Smooth muscle cell (in vitro differentiated cells): ENCODE results near the gene GJA1. TPM values are rescaled to one million over a fixed set of nuclear protein-coding genes. Genes with fewer than 3 reads are reported as not detected.
"Not testable (repeated sequence)": the region's sequence is repeated elsewhere in the genome, so short reads cannot be mapped to it uniquely, and the experiment has no call there.

Source experiments
- DNase-seq: peaks from one replicate; lab custom pipeline; 2025; ENCODE audit not compliant: unreplicated experiment; lab: John Stamatoyannopoulos, UW
- H2AFZ ChIP-seq: fragments of 200-600 bp; sonication (generic); 2 replicates; pipeline ENCODE4 v1.6.0; 2016; ENCODE audit warnings: antibody characterized with exemption, low read depth, mild to moderate bottlenecking
- H3F3A ChIP-seq: fragments of 200-600 bp; sonication (generic); 2 replicates; pipeline ENCODE4 v1.6.0; 2017; ENCODE audit warnings: antibody characterized with exemption, low read depth
- H3K27ac ChIP-seq: fragments of 200-600 bp; sonication (generic); 2 replicates; pipeline ENCODE4 v1.5.1; 2016; ENCODE audit warnings: low read depth, mild to moderate bottlenecking
- H3K27me3 ChIP-seq: fragments of 200-600 bp; sonication (generic); 2 replicates; pipeline ENCODE4 v1.6.1; 2016; ENCODE audit warnings: low read depth, mild to moderate bottlenecking
- H3K36me3 ChIP-seq: fragments of 200-600 bp; sonication (generic); 2 replicates; pipeline ENCODE4 v1.5.1; 2016; ENCODE audit warnings: low read depth
- H3K4me1 ChIP-seq: fragments of 200-600 bp; sonication (generic); 2 replicates; pipeline ENCODE4 v1.5.1; 2016; ENCODE audit warnings: low read depth
- H3K4me2 ChIP-seq: fragments of 200-600 bp; sonication (generic); 2 replicates; pipeline ENCODE4 v1.6.0; 2016; ENCODE audit warnings: mild to moderate bottlenecking
- H3K4me3 ChIP-seq: fragments of 200-600 bp; sonication (generic); 2 replicates; pipeline ENCODE4 v1.5.1; 2016; ENCODE audit warnings: mild to moderate bottlenecking
- H3K79me2 ChIP-seq: fragments of 200-600 bp; sonication (generic); 2 replicates; pipeline ENCODE4 v1.6.0; 2016; ENCODE audit warnings: low read depth, mild to moderate bottlenecking
- H3K9ac ChIP-seq: fragments of 200-600 bp; sonication (generic); 2 replicates; pipeline ENCODE4 v1.6.0; 2016; ENCODE audit warnings: low read depth
- H3K9me3 ChIP-seq: fragments of 200-600 bp; sonication (generic); replicated peaks from 2 replicates; pipeline ENCODE4 v1.5.1; 2016; ENCODE audit warnings: low read depth
- H4K20me1 ChIP-seq: fragments of 200-600 bp; sonication (generic); 2 replicates; pipeline ENCODE4 v1.6.0; 2016; ENCODE audit warnings: low read depth
- CTCF ChIP-seq: fragments of 200-600 bp; sonication (generic); IDR thresholded peaks from 2 replicates; pipeline ENCODE4 v1.5.1; 2017; ENCODE audit warnings: borderline replicate concordance, mild to moderate bottlenecking, antibody characterized with exemption; ENCODE audit not compliant: insufficient read depth, poor library complexity, severe bottlenecking
- WGBS: methylation state at CpG from one replicate; pipeline ENCODE4 v1.1.7; 2016; ENCODE audit warnings: low lambda C conversion rate; 5-methylcytosine and 5-hydroxymethylcytosine counted together
- polyA plus RNA-seq: library from polyadenylated mRNA; unstranded; fragments of >200 nt; fragmentation: Nextera tagmentation; extraction: Ambion mirVana; gene quantifications from 2 replicates; pipeline ENCODE4 v1.2.1, GENCODE V29; 2016
- total RNA-seq: library from RNA; depleted of rRNA; stranded (reverse); fragments of >200 nt; gene quantifications from 2 replicates; pipeline ENCODE4 v1.2.3, GENCODE V29; 2014

Gene GJA1
- total and polyA plus RNA-seq, 2 experiments from 2014 or later, result 204 to 834 TPM

DNA sequence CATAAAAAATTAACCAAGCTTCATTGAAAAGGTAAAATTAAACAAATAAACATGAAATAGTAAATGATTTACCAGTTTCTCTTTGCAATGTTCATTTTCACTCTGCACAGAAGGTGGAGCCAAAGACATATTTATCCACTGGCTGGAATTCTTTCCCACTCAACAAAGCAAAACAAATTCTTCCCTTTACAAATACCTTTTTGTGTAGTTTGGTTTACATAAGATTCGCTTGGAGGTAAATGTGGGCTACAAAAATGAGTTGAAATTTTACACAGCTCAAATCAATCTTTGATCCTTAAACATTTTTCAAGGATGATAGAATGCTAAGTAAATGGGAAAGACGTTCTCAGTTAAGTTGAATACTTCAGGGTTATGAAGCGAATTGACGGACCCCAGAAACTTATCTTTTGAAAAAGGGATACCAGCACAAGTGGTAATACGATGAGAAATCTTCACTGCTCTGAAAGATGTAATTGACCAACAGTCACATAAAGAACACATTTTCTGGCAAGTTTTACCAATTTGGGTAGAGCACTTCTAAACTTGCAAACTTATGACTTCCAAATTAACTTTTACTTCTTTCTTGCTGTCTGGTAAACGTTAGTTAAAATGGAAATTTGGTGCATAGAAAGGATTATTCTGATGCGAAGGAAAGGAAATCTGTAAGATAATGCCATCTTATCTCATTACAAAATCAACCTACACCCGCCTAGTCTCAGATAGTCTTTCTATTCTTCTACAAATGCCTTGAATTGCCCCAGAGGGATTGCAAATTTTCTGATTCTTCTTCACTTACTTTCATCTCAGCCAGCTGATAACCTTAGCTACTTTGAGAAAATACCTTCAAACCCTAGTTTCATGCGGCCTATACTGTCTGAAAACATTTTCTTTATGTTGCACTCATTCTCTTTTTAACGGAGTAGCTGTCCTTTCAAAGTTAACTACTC is 4.7 kb upstream of the GJA1 start:
- Histone ChIP-seq H3K36me3 (no peaks in the 10 kb centered on the region), H3K4me2 (peak overlapping the region; percentile 80), H4K20me1 (peaks cover under 1% of the 10 kb centered on the region), H3K79me2 (peaks cover 30% of the 10 kb centered on the region), H3F3A (peaks cover 6% of the 10 kb centered on the region), H2AFZ (peak overlapping the region; percentile 73), H3K27me3 (no peaks in the 10 kb centered on the region), H3K9ac (no peak overlapping the region), H3K4me1 (peaks cover 41% of the 10 kb centered on the region), H3K9me3 (no peaks in the 10 kb centered on the region), H3K27ac (no peak overlapping the region), H3K4me3 (peak overlapping the region; percentile 33)
- peak; percentile 92 for TF ChIP-seq CTCF
- no peak for DNase-seq
- WGBS, result 36% methylated on average over 10 of the region's 10 CpGs

DNA sequence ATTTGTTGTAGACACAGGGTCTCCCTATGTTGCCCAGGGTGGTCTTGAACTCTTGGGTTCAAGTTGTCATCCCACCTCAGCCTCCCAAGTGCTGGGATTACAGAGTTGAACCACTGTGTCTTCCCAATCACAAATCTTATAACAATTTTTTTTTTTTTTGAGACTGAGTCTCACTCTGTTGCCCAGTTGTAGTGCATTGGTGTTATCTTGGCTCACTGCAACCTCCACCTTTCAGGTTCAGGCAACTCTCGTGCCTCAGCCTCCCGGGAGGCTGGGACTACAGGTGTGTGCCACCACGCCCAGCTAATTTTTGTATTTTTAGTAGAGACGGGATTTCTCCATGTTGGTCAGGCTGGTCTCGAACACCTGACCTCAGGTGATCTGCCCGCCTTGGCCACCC is 3.7 kb upstream of the GJA1 start:
- not testable (repeated sequence) for H2AFZ ChIP-seq, H3K4me3 ChIP-seq, H3K36me3 ChIP-seq, H3K9me3 ChIP-seq, DNase-seq, H3K9ac ChIP-seq, H3K27ac ChIP-seq, H3K4me2 ChIP-seq, H3K27me3 ChIP-seq
- WGBS, result 97% methylated on average over 6 of the region's 6 CpGs
- Histone ChIP-seq H4K20me1 (peaks cover 10% of the 10 kb centered on the region), H3F3A (peaks cover 12% of the 10 kb centered on the region), H3K79me2 (peaks cover 40% of the 10 kb centered on the region), H3K4me1 (peaks cover 41% of the 10 kb centered on the region)

DNA sequence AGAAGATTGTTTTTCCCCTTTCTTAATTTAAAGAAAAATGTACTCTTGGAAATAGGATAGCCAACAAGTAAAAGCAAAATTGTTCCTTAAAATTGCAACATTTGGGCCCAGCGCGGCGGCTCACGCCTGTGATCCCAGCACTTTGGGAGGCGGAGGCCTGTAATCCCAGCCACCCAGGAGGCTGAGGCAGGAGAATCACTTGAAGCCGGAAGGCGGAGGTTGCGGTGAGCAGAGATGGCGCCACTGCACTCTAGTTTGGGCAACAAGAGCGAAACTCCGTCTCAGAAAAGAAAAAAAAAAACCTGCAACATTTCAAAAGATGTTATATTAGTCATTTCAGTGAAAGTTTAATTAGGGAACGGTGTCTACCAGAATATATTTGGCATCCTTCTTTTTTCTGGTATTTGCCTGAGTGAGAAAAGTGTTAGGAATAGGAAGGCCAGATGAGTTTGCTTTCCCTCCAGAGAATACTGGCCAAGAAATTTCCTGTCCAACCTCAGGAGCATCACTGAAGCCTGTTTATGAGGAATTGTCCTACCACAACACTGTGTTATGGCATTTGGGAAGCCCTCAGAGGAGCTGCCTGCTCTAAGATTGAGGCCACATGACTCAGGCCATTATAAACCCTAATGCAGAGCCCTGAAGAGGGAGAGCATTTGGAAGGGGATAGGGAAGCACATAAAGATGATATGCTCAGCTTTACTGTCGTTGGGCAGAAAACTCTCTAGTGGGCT is 1.2 kb upstream of the GJA1 start:
- peak overlapping the region; percentile 91 for H3K27ac ChIP-seq
- WGBS, result 75% methylated on average over 13 of the region's 13 CpGs
- peaks cover 65% of the 10 kb centered on the region for H3K79me2 ChIP-seq
- no peaks in the 10 kb centered on the region for H3K36me3 ChIP-seq
- H4K20me1 ChIP-seq, result peaks cover 34% of the 10 kb centered on the region
- H3K4me1 ChIP-seq, result peaks cover 50% of the 10 kb centered on the region
- no peak for DNase-seq
- peaks cover 19% of the 10 kb centered on the region for H3F3A ChIP-seq
- peak overlapping the region; percentile 96 for H3K4me2 ChIP-seq
- H2AFZ ChIP-seq, result no peak overlapping the region
- no peak for TF ChIP-seq CTCF
- no peak overlapping the region for H3K9ac ChIP-seq
- H3K4me3 ChIP-seq, result no peak overlapping the region
- no peaks in the 10 kb centered on the region for H3K9me3 ChIP-seq
- no peaks in the 10 kb centered on the region for H3K27me3 ChIP-seq

GRCh38 chr6:121436274-121436857 is 920 bp downstream of the GJA1 start:
- H3K27me3 ChIP-seq, result no peaks in the 10 kb centered on the region
- peak overlapping the region; percentile 96 for H3K4me3 ChIP-seq
- H3K4me1 ChIP-seq, result peaks cover 58% of the 10 kb centered on the region
- peak overlapping the region; percentile 96 for H3K4me2 ChIP-seq
- peak overlapping the region; percentile 76 for H2AFZ ChIP-seq
- peak overlapping the region; percentile 91 for H3K9ac ChIP-seq
- peaks cover 56% of the 10 kb centered on the region for H4K20me1 ChIP-seq
- H3K9me3 ChIP-seq, result no peaks in the 10 kb centered on the region
- no peaks in the 10 kb centered on the region for H3K36me3 ChIP-seq
- H3F3A ChIP-seq, result peaks cover 25% of the 10 kb centered on the region
- TF ChIP-seq CTCF, result no peak
- H3K27ac ChIP-seq, result peak overlapping the region; percentile 91
- H3K79me2 ChIP-seq, result peaks cover 86% of the 10 kb centered on the region
- DNase-seq, result no peak
- under 1% methylated on average over 16 of the region's 16 CpGs for WGBS
